SK-N-SH (cell line): ENCODE results near the gene ART4. TPM values are rescaled to one million over a fixed set of nuclear protein-coding genes. Genes with fewer than 3 reads are reported as not detected.

ENCODE experiments used
- CTCF ChIA-PET: fragments of 300-600, 350-600 bp; formaldehyde crosslinking; extraction: SDS; loops from one replicate; lab custom pipeline; 2021; lab: Yijun Ruan, JAX
- POLR2A ChIA-PET: fragments of 350-600 bp; sonication (Branson Sonifier 250); formaldehyde crosslinking; extraction: SDS; loops from one replicate; lab custom pipeline; 2020; ENCODE audit warnings: antibody characterized with exemption, inconsistent platforms; lab: Yijun Ruan, JAX
- DNase-seq: peaks from one replicate; pipeline ENCODE4 v3.0.0; 2012
- H2AFZ ChIP-seq: fragments of 200-600 bp; sonication (generic); 2 replicates; pipeline ENCODE4 v1.8.1; 2016; ENCODE audit warnings: antibody characterized with exemption, mild to moderate bottlenecking, low read depth
- H3F3A ChIP-seq: fragments of 200-600 bp; sonication (generic); replicated peaks from 2 replicates; pipeline ENCODE3; 2016; ENCODE audit warnings: antibody characterized with exemption, mild to moderate bottlenecking; ENCODE audit not compliant: insufficient read depth
- H3K27ac ChIP-seq, 2 experiments: fragments of 200-500 bp in 1 of 2; fragments of 200-600 bp in 1 of 2; sonication (Bioruptor generic) in 1 of 2; sonication (generic), shearing (Covaris generic) in 1 of 2; 2 replicates each; pipeline versions ENCODE4 v1.5.1 to v1.6.1; 2014 to 2016; ENCODE audit warnings: low read depth in 2 of 2, inconsistent platforms in 1 of 2, low read length in 1 of 2, mild to moderate bottlenecking in 1 of 2, mixed read lengths in 1 of 2
- H3K27me3 ChIP-seq: fragments of 200-600 bp; sonication (generic), shearing (Covaris generic); 2 replicates; pipeline ENCODE4 v1.6.1; 2016; ENCODE audit warnings: mixed run types; ENCODE audit not compliant: insufficient read depth
- H3K36me3 ChIP-seq, 2 experiments: fragments of 200-500 bp in 1 of 2; fragments of 200-600 bp in 1 of 2; sonication (Bioruptor generic) in 1 of 2; sonication (generic) in 1 of 2; replicated peaks in 1 of 2; 2 replicates each; pipeline versions ENCODE3 to v1.5.1; 2014 to 2016; ENCODE audit warnings: low read length in 1 of 2, mild to moderate bottlenecking in 1 of 2; ENCODE audit not compliant: insufficient read depth in 2 of 2, control insufficient read depth in 1 of 2
- H3K4me1 ChIP-seq, 2 experiments: fragments of 200-500 bp in 1 of 2; fragments of 200-600 bp in 1 of 2; sonication (Bioruptor generic) in 1 of 2; sonication (generic), shearing (Covaris generic) in 1 of 2; 2 replicates each; pipeline versions ENCODE4 v1.5.1 to v1.6.1; 2014 to 2016; ENCODE audit warnings: low read depth in 1 of 2, low read length in 1 of 2, mixed run types in 1 of 2; ENCODE audit not compliant: insufficient read depth in 2 of 2, control insufficient read depth in 1 of 2
- H3K4me2 ChIP-seq: fragments of 200-600 bp; sonication (generic), shearing (Covaris generic); 2 replicates; pipeline ENCODE4 v1.6.1; 2017; ENCODE audit warnings: mixed run types
- H3K4me3 ChIP-seq, 2 experiments: fragments of 200-500 bp in 1 of 2; fragments of 200-600 bp in 1 of 2; sonication (Bioruptor generic) in 1 of 2; sonication (generic), shearing (Covaris generic) in 1 of 2; 2 replicates each; pipeline versions ENCODE4 v1.5.1 to v1.8.1; 2014 to 2016; ENCODE audit warnings: low read depth in 2 of 2, inconsistent platforms in 1 of 2, low read length in 1 of 2, mild to moderate bottlenecking in 1 of 2, mixed read lengths in 1 of 2, moderate library complexity in 1 of 2
- H3K79me2 ChIP-seq: fragments of 200-600 bp; sonication (generic); 2 replicates; pipeline ENCODE4 v1.8.1; 2017; ENCODE audit warnings: mild to moderate bottlenecking; ENCODE audit not compliant: insufficient read depth
- H3K9ac ChIP-seq: fragments of 200-600 bp; sonication (generic); 2 replicates; pipeline ENCODE4 v1.6.1; 2017; ENCODE audit warnings: mixed run types
- H3K9me2 ChIP-seq: fragments of 200-600 bp; sonication (generic); 2 replicates; pipeline ENCODE4 v1.6.1; 2017; ENCODE audit warnings: mixed run types
- H3K9me3 ChIP-seq: fragments of 200-600 bp; sonication (generic); 2 replicates; pipeline ENCODE4 v1.6.1; 2017; ENCODE audit warnings: mixed run types, mild to moderate bottlenecking, moderate library complexity
- H4K20me1 ChIP-seq: fragments of 200-600 bp; sonication (generic); 2 replicates; pipeline ENCODE4 v1.6.1; 2017; ENCODE audit warnings: mild to moderate bottlenecking, mixed run types; ENCODE audit not compliant: insufficient read depth
- ELF1 ChIP-seq: IDR thresholded peaks from 2 replicates; pipeline ENCODE4 v1.4.0; 2012
- EP300 ChIP-seq, 2 experiments: IDR thresholded peaks; 2 replicates each; pipeline versions ENCODE4 v1.4.0 to v1.6.1; 2012; ENCODE audit warnings: borderline replicate concordance in 1 of 2, low read depth in 1 of 2, low read length in 1 of 2
- FOSL2 ChIP-seq: IDR thresholded peaks from 2 replicates; pipeline ENCODE4 v1.4.0; 2012; ENCODE audit warnings: low read depth, mild to moderate bottlenecking, moderate library complexity, borderline replicate concordance
- FOXJ3 ChIP-seq: sonication (generic); formaldehyde crosslinking; IDR thresholded peaks from 2 replicates; pipeline ENCODE4 v1.5.1; 2020; ENCODE audit warnings: mild to moderate bottlenecking, missing genetic modification reagents
- GABPA ChIP-seq: IDR thresholded peaks from 2 replicates; pipeline ENCODE4 v1.4.0; 2012; ENCODE audit warnings: low read depth, mild to moderate bottlenecking
- MEF2A ChIP-seq: IDR thresholded peaks from 2 replicates; pipeline ENCODE4 v1.4.0; 2012; ENCODE audit warnings: low read depth, borderline replicate concordance
- NFIC ChIP-seq: IDR thresholded peaks from 2 replicates; pipeline ENCODE4 v1.4.0; 2012; ENCODE audit warnings: borderline replicate concordance
- RAD21 ChIP-seq: IDR thresholded peaks from 2 replicates; pipeline ENCODE4 v1.6.1; 2012; ENCODE audit warnings: mild to moderate bottlenecking, low read length
- RXRA ChIP-seq: IDR thresholded peaks from 2 replicates; pipeline ENCODE4 v1.4.0; 2012; ENCODE audit warnings: low read depth, mild to moderate bottlenecking, borderline replicate concordance
- SMC3 ChIP-seq: IDR thresholded peaks from 2 replicates; pipeline ENCODE4 v1.6.1; 2012; ENCODE audit warnings: low read depth, low read length, improper control_type of control experiment
- YY1 ChIP-seq: IDR thresholded peaks from 2 replicates; pipeline ENCODE4 v1.4.0; 2012; ENCODE audit warnings: low read depth, mild to moderate bottlenecking
- ZBTB33 ChIP-seq: IDR thresholded peaks from 2 replicates; pipeline ENCODE4 v1.4.0; 2012; ENCODE audit warnings: low read depth, borderline replicate concordance
- WGBS: methylation state at CpG from one replicate; pipeline ENCODE4 v1.1.6; 2017; ENCODE audit warnings: low lambda C conversion rate; 5-methylcytosine and 5-hydroxymethylcytosine counted together
- polyA plus RNA-seq, 3 experiments: library from polyadenylated mRNA; depleted of rRNA; stranded (reverse); fragments of >200 nt; gene quantifications; 2 replicates each; pipeline ENCODE4 v1.2.3, GENCODE V29; 2012
- TF ChIP-seq, protein P1 (sequence below): IDR thresholded peaks from 2 replicates; pipeline ENCODE4 v1.6.1; 2012; ENCODE audit warnings: mild to moderate bottlenecking, low read depth, low read length, moderate library complexity
- TF ChIP-seq, protein P2 (sequence below): fragments of 200-600 bp; sonication (generic); IDR thresholded peaks from 2 replicates; pipeline ENCODE4 v1.6.1; 2017; ENCODE audit warnings: antibody characterized with exemption, mild to moderate bottlenecking, moderate library complexity

Gene ART4
- polyA plus RNA-seq (2012; rRNA removed) = not detected in 2 replicates
- 0.01 TPM in 2 replicates for polyA plus RNA-seq (2012; cell fraction: cytosol; rRNA removed)
- 0.01 TPM in 1 of 2 replicates, not detected in the other for polyA plus RNA-seq (2012; cell fraction: nucleus; rRNA removed)

DNA sequence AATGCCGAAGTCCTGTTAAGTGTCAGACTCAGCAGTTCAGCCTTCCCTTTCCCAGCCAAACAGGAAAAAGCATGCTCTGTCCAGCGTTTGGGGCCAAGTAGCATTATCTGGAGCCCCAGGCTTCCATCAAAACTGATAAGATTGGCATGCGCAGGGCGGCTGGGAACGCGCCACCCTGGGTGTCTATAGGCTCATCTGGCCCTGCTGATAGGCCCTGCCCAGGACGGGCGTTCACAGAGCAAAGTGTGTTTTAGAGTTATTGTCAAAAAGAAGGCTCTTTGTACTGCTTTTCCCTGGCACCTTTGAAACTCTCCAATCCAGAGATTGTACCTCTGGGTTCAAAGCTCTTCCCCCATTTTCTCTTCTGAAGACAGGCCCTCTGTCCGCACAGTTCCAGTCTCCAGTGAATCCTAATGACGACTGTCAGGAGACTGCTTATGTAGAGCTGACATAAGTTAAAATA lies at the start of gene ART4:
Gene ART4 (minus strand): TSS at position 102 of the 463 bp plus-strand sequence. CDS start 413 bp downstream, outside the sequence.
- Histone ChIP-seq H3K4me2 (no peak within 1 kb of the TSS; the same call in 1 of the 2 replicates), H3K4me1 (peaks cover 7 to 11% of the 10 kb centered on the region in 2 experiments; a peak in 3 of 4 replicates), H3K36me3 (no peaks in the 10 kb centered on the region), H3F3A (no peaks in the 10 kb centered on the region), H3K27ac (peak within 1 kb of the TSS; percentile 43 to 60; a peak in 3 of 4 replicates), H4K20me1 (no peaks in the 10 kb centered on the region), H3K9me3 (no peaks in the 10 kb centered on the region), H3K9me2 (no peaks in the 10 kb centered on the region), H2AFZ (no peak within 1 kb of the TSS), H3K4me3 (no peak within 1 kb of the TSS), H3K27me3 (no peaks in the 10 kb centered on the region), H3K79me2 (no peaks in the 10 kb centered on the region), H3K9ac (no peak within 1 kb of the TSS)
- DNase-seq = peak; percentile 9
- ChIA-PET CTCF (interaction anchor here (6.5 kb wide), 1 partner anchor 152 kb away, joined by 43 read pairs; no protein-coding TSS in a partner anchor), POLR2A (no interaction called here)
- 79% methylated on average over 8 of the region's 10 CpGs for WGBS
- TF ChIP-seq EP300 (IDR thresholded peaks at IDR 0.05; ENCODE audit: borderline replicate concordance in 1 of 2, low read depth in 1 of 2, low read length in 1 of 2) (no peak), NFIC (no peak), GABPA (no peak)
- TF ChIP-seq, protein P1, sequence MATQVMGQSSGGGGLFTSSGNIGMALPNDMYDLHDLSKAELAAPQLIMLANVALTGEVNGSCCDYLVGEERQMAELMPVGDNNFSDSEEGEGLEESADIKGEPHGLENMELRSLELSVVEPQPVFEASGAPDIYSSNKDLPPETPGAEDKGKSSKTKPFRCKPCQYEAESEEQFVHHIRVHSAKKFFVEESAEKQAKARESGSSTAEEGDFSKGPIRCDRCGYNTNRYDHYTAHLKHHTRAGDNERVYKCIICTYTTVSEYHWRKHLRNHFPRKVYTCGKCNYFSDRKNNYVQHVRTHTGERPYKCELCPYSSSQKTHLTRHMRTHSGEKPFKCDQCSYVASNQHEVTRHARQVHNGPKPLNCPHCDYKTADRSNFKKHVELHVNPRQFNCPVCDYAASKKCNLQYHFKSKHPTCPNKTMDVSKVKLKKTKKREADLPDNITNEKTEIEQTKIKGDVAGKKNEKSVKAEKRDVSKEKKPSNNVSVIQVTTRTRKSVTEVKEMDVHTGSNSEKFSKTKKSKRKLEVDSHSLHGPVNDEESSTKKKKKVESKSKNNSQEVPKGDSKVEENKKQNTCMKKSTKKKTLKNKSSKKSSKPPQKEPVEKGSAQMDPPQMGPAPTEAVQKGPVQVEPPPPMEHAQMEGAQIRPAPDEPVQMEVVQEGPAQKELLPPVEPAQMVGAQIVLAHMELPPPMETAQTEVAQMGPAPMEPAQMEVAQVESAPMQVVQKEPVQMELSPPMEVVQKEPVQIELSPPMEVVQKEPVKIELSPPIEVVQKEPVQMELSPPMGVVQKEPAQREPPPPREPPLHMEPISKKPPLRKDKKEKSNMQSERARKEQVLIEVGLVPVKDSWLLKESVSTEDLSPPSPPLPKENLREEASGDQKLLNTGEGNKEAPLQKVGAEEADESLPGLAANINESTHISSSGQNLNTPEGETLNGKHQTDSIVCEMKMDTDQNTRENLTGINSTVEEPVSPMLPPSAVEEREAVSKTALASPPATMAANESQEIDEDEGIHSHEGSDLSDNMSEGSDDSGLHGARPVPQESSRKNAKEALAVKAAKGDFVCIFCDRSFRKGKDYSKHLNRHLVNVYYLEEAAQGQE = peak; percentile 72; the same call in 1 of the 2 replicates

GRCh38 chr12:14892726-14893505 lies 49.6 kb upstream of the ART4 start:
- Histone ChIP-seq H3K9me2 (no peaks in the 10 kb centered on the region), H3K27me3 (no peaks in the 10 kb centered on the region), H3K79me2 (no peaks in the 10 kb centered on the region), H3K4me3 (no peak overlapping the region), H4K20me1 (no peaks in the 10 kb centered on the region), H3K9me3 (no peaks in the 10 kb centered on the region), H3F3A (no peaks in the 10 kb centered on the region), H3K4me2 (no peak overlapping the region), H2AFZ (no peak overlapping the region), H3K36me3 (no peaks in the 10 kb centered on the region), H3K27ac (no peak overlapping the region), H3K4me1 (peaks cover 4 to 19% of the 10 kb centered on the region in 2 experiments), H3K9ac (no peak overlapping the region)
- CTCF ChIA-PET = interaction anchor here (0.8 to 1.9 kb wide), 3 partner anchors 10 to 82 kb away, joined by 3 to 5 read pairs (median 4); no protein-coding TSS in a partner anchor
- DNase-seq = no peak
- POLR2A ChIA-PET = no interaction called here
- WGBS = 71% methylated on average over 7 of the region's 7 CpGs
- TF ChIP-seq FOSL2 (no peak), RXRA (no peak), RAD21 (peak; percentile 51), SMC3 (peak; percentile 41), ZBTB33 (no peak), ELF1 (no peak), FOXJ3 (CRISPR knock-in tag) (no peak), MEF2A (no peak), YY1 (no peak), EP300 (IDR thresholded peaks at IDR 0.05; ENCODE audit: borderline replicate concordance in 1 of 2, low read depth in 1 of 2, low read length in 1 of 2) (no peak)
- TF ChIP-seq, protein P2, sequence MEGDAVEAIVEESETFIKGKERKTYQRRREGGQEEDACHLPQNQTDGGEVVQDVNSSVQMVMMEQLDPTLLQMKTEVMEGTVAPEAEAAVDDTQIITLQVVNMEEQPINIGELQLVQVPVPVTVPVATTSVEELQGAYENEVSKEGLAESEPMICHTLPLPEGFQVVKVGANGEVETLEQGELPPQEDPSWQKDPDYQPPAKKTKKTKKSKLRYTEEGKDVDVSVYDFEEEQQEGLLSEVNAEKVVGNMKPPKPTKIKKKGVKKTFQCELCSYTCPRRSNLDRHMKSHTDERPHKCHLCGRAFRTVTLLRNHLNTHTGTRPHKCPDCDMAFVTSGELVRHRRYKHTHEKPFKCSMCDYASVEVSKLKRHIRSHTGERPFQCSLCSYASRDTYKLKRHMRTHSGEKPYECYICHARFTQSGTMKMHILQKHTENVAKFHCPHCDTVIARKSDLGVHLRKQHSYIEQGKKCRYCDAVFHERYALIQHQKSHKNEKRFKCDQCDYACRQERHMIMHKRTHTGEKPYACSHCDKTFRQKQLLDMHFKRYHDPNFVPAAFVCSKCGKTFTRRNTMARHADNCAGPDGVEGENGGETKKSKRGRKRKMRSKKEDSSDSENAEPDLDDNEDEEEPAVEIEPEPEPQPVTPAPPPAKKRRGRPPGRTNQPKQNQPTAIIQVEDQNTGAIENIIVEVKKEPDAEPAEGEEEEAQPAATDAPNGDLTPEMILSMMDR = peak; percentile 30
